ENCODE results near the gene HIVEP3.

- TF ChIP-seq POLR2AphosphoS5 (IDR thresholded peaks at IDR 0.05; ENCODE audit: low read depth, low read length) (no peak), SPI1 (IDR thresholded peaks at IDR 0.05; ENCODE audit: low read depth, low read length) (no peak), POLR2A (IDR thresholded peaks at IDR 0.05; ENCODE audit: low read depth, low read length) (no peak), PAX5 (IDR thresholded peaks at IDR 0.05; ENCODE audit: insufficient read depth, low read length, severe bottlenecking) (no peak), POU2F2 (IDR thresholded peaks at IDR 0.05; ENCODE audit: low read depth, low read length) (no peak)
Measured at GRCh38 chr1:41618066-41618825, 300.5 kb downstream of the HIVEP3 start.

Data from GM12891 (cell line).